Liver (tissue), 9 donors: Measurements from ENCODE around the gene PDZD2. TPM values are rescaled to one million over a fixed set of nuclear protein-coding genes. Genes with fewer than 3 reads are reported as not detected.

Experiments used
- DNase-seq: peaks from one replicate; pipeline ENCODE4 v3.0.0-alpha.2; 2017; ENCODE audit warnings: low spot score
- H3K27ac ChIP-seq, 2 donors: one replicate each; pipeline ENCODE4 v1.7.0; 2013; ENCODE audit warnings: inconsistent platforms in 2 of 2, low read length in 2 of 2, control low read depth in 1 of 2, low read depth in 1 of 2, mild to moderate bottlenecking in 1 of 2
- H3K27me3 ChIP-seq, 4 donors: one replicate each; pipeline versions ENCODE4 v1.6.1 to v1.7.0; 2013; ENCODE audit warnings: low read length in 3 of 4, inconsistent platforms in 1 of 4, mild to moderate bottlenecking in 1 of 4, moderate library complexity in 1 of 4; ENCODE audit not compliant: control insufficient read depth in 4 of 4, insufficient read depth in 4 of 4
- H3K36me3 ChIP-seq, 4 donors: one replicate each; pipeline versions ENCODE4 v1.6.1 to v1.7.0; 2013; ENCODE audit warnings: low read length in 3 of 4, mild to moderate bottlenecking in 3 of 4, low read depth in 1 of 4, moderate library complexity in 1 of 4; ENCODE audit not compliant: control insufficient read depth in 4 of 4, insufficient read depth in 3 of 4
- H3K4me1 ChIP-seq, 4 donors: one replicate each; pipeline versions ENCODE4 v1.6.1 to v1.7.0; 2013; ENCODE audit warnings: low read length in 3 of 4, mild to moderate bottlenecking in 3 of 4, moderate library complexity in 1 of 4; ENCODE audit not compliant: control insufficient read depth in 4 of 4, insufficient read depth in 4 of 4
- H3K4me3 ChIP-seq, 3 donors: one replicate each; pipeline versions ENCODE4 v1.6.1 to v1.7.0; 2013; ENCODE audit warnings: low read length in 3 of 3, control low read depth in 1 of 3, low read depth in 1 of 3, mild to moderate bottlenecking in 1 of 3
- H3K9ac ChIP-seq, 2 donors: one replicate each; pipeline ENCODE4 v1.7.0; 2013; ENCODE audit warnings: low read length in 2 of 2, mild to moderate bottlenecking in 2 of 2, moderate library complexity in 2 of 2, control low read depth in 1 of 2, low read depth in 1 of 2
- H3K9me3 ChIP-seq, 4 donors: one replicate each; pipeline versions ENCODE4 v1.6.1 to v1.7.0; 2013; ENCODE audit warnings: low read length in 3 of 4; ENCODE audit not compliant: control insufficient read depth in 4 of 4
- ATF3 ChIP-seq: IDR thresholded peaks from 2 replicates; pipeline ENCODE4 v1.6.1; 2016; ENCODE audit warnings: antibody characterized with exemption
- CTCF ChIP-seq: fragments of 150-350 bp; IDR thresholded peaks from 2 replicates; pipeline ENCODE4 v1.5.1; 2017; ENCODE audit warnings: improper control_type of control experiment, low read depth, low read length; ENCODE audit not compliant: missing input control
- EGR1 ChIP-seq, 2 donors: IDR thresholded peaks; 2 replicates each; pipeline ENCODE4 v1.6.1; 2016 to 2018; ENCODE audit warnings: antibody characterized with exemption in 2 of 2, low read depth in 2 of 2
- FOXA2 ChIP-seq: IDR thresholded peaks from 2 replicates; pipeline ENCODE4 v1.6.1; 2016; ENCODE audit warnings: antibody characterized with exemption
- GABPA ChIP-seq, 2 donors: IDR thresholded peaks in 1 of 2; conservative IDR thresholded peaks in 1 of 2; 2 replicates each; pipeline ENCODE4 v1.6.1; 2016; ENCODE audit warnings: antibody characterized with exemption in 2 of 2, mild to moderate bottlenecking in 1 of 2, moderate library complexity in 1 of 2
- HNF4A ChIP-seq, 2 donors: conservative IDR thresholded peaks; 2 replicates each; pipeline ENCODE4 v1.6.1; 2016; ENCODE audit warnings: antibody characterized with exemption in 2 of 2, mild to moderate bottlenecking in 2 of 2
- HNF4G ChIP-seq: IDR thresholded peaks from 2 replicates; pipeline ENCODE4 v1.6.1; 2016; ENCODE audit warnings: antibody characterized with exemption
- RAD21 ChIP-seq, 2 donors: IDR thresholded peaks; 2 replicates each; pipeline ENCODE4 v1.6.1; 2016; ENCODE audit warnings: antibody characterized with exemption in 2 of 2, mild to moderate bottlenecking in 2 of 2
- REST ChIP-seq: IDR thresholded peaks from 2 replicates; pipeline ENCODE4 v1.6.1; 2016; ENCODE audit warnings: antibody characterized with exemption, mild to moderate bottlenecking
- RXRA ChIP-seq, 2 donors: IDR thresholded peaks; 2 replicates each; pipeline ENCODE4 v1.6.1; 2017 to 2018; ENCODE audit warnings: antibody characterized with exemption in 2 of 2, mild to moderate bottlenecking in 1 of 2
- SP1 ChIP-seq: IDR thresholded peaks from 2 replicates; pipeline ENCODE4 v1.6.1; 2018; ENCODE audit warnings: antibody characterized with exemption, mild to moderate bottlenecking
- TAF1 ChIP-seq: conservative IDR thresholded peaks from 2 replicates; pipeline ENCODE4 v1.6.1; 2016; ENCODE audit warnings: antibody characterized with exemption, mild to moderate bottlenecking
- YY1 ChIP-seq: IDR thresholded peaks from 2 replicates; pipeline ENCODE4 v1.6.1; 2016; ENCODE audit warnings: antibody characterized with exemption, mild to moderate bottlenecking
- WGBS: extraction: QIAGEN DNeasy Blood & Tissue Kit; methylation state at CpG from one replicate; pipeline ENCODE4 v1.1.7; 2013; 5-methylcytosine and 5-hydroxymethylcytosine counted together
- polyA plus RNA-seq, 2 donors: library from polyadenylated mRNA; stranded (reverse) in 1 of 2; unstranded in 1 of 2; fragments of 200-250 nt in 1 of 2; fragments of >200 nt in 1 of 2; fragmentation: Nextera tagmentation in 1 of 2; extraction: Ambion mirVana in 1 of 2; gene quantifications; one replicate each; pipeline versions ENCODE4 v1.2.1 to v1.2.3, GENCODE V29; 2013 to 2015
- total RNA-seq, 2 donors: library from RNA; depleted of rRNA; stranded (reverse); fragments of >200 nt; gene quantifications; one replicate each; pipeline ENCODE4 v1.2.3, GENCODE V29; 2014
- TF ChIP-seq, protein P1 (sequence below): IDR thresholded peaks from 2 replicates; pipeline ENCODE4 v1.6.1; 2016; ENCODE audit warnings: antibody characterized with exemption
- donor health status: healthy.
- donor health status: healthy.
- donor health status: healthy.
- donor health status: healthy.
- donor health status: healthy.

PDZD2 gene
- total and polyA plus RNA-seq, 4 donors: 0.27 to 1.1 (median 0.54) TPM

DNA sequence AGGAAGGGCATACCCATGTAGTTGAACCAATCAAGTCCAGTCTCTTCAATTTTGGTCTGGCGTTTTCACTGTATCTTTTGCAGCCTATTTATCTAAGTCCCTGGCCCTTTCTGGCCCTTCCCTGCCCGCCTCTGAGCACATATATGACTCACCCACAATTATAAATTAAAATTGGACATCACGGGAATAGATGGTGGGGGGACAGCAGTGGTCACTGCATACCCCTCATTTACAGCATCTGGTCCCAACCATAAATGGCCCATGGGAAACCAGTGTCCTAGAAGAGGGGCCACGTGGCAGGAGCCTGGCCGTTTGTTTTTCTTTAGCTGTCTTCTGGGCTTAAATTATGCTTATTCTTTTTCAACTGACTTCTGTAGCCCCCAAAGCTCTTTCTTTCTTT lies 69.2 kb downstream of the PDZD2 start:
- Histone ChIP-seq H3K4me3 (no peak overlapping the region), H3K9me3 (no peaks in the 10 kb centered on the region), H3K4me1 (no peaks in the 10 kb centered on the region), H3K27ac (no peak overlapping the region), H3K36me3 (peaks cover 0 to 1% (median 0%) of the 10 kb centered on the region in 4 donors), H3K27me3 (no peaks in the 10 kb centered on the region), H3K9ac (no peak overlapping the region)
- 83% methylated on average over 5 of the region's 5 CpGs for WGBS
- TF ChIP-seq YY1: no peak
- no peak for TF ChIP-seq CTCF
- TF ChIP-seq GABPA (IDR thresholded peaks at IDR 0.05 in 1 of 2, conservative IDR thresholded peaks at IDR 0.05 in 1 of 2): no peak
- no peak for TF ChIP-seq RAD21 (IDR thresholded peaks at IDR 0.05)
- no peak for TF ChIP-seq SP1
- TF ChIP-seq EGR1 (IDR thresholded peaks at IDR 0.05; ENCODE audit: low read depth in 2 of 2): no peak
- no peak for DNase-seq

GRCh38 chr5:31711363-31711762 lies 72.4 kb downstream of the PDZD2 start:
- Histone ChIP-seq H3K36me3 (peaks cover 0 to 1% (median 0%) of the 10 kb centered on the region in 4 donors), H3K9ac (no peak overlapping the region), H3K27ac (no peak overlapping the region), H3K9me3 (no peaks in the 10 kb centered on the region), H3K4me3 (no peak overlapping the region), H3K27me3 (peaks cover 0 to 5% (median 0%) of the 10 kb centered on the region in 4 donors), H3K4me1 (no peaks in the 10 kb centered on the region)
- WGBS: 66% methylated on average over 6 of the region's 6 CpGs
- no peak for DNase-seq
- TF ChIP-seq FOXA2: no peak
- no peak for TF ChIP-seq GABPA (IDR thresholded peaks at IDR 0.05 in 1 of 2, conservative IDR thresholded peaks at IDR 0.05 in 1 of 2)
- TF ChIP-seq HNF4A (conservative IDR thresholded peaks at IDR 0.05): no peak
- no peak for TF ChIP-seq REST
- no peak for TF ChIP-seq EGR1 (IDR thresholded peaks at IDR 0.05; ENCODE audit: low read depth in 2 of 2)
- TF ChIP-seq YY1: no peak
- no peak for TF ChIP-seq RXRA (IDR thresholded peaks at IDR 0.05)
- no peak for TF ChIP-seq TAF1
- no peak for TF ChIP-seq HNF4G
- TF ChIP-seq ATF3: no peak
- TF ChIP-seq SP1: no peak
- no peak for TF ChIP-seq RAD21 (IDR thresholded peaks at IDR 0.05)
- TF ChIP-seq, protein P1, sequence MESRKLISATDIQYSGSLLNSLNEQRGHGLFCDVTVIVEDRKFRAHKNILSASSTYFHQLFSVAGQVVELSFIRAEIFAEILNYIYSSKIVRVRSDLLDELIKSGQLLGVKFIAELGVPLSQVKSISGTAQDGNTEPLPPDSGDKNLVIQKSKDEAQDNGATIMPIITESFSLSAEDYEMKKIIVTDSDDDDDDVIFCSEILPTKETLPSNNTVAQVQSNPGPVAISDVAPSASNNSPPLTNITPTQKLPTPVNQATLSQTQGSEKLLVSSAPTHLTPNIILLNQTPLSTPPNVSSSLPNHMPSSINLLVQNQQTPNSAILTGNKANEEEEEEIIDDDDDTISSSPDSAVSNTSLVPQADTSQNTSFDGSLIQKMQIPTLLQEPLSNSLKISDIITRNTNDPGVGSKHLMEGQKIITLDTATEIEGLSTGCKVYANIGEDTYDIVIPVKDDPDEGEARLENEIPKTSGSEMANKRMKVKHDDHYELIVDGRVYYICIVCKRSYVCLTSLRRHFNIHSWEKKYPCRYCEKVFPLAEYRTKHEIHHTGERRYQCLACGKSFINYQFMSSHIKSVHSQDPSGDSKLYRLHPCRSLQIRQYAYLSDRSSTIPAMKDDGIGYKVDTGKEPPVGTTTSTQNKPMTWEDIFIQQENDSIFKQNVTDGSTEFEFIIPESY: no peak
